Ovary (tissue), 3 donors: ENCODE data around the gene GLTP.

ENCODE experiments used
- CTCF ChIP-seq, 3 donors: fragments of 450-650 bp in 2 of 3; fragments of 200-600 bp in 1 of 3; IDR thresholded peaks; one replicate each; pipeline versions ENCODE4 v1.5.1 to v1.8.0; 2016 to 2022; ENCODE audit warnings: antibody characterized with exemption in 3 of 3, mild to moderate bottlenecking in 1 of 3
- POLR2A ChIP-seq: fragments of 450-650 bp; IDR thresholded peaks from one replicate; pipeline ENCODE4 v1.6.1; 2017; ENCODE audit warnings: antibody characterized with exemption, mild to moderate bottlenecking, moderate library complexity
- donor health status: DM: no; HTN: no; CAD: no.

DNA sequence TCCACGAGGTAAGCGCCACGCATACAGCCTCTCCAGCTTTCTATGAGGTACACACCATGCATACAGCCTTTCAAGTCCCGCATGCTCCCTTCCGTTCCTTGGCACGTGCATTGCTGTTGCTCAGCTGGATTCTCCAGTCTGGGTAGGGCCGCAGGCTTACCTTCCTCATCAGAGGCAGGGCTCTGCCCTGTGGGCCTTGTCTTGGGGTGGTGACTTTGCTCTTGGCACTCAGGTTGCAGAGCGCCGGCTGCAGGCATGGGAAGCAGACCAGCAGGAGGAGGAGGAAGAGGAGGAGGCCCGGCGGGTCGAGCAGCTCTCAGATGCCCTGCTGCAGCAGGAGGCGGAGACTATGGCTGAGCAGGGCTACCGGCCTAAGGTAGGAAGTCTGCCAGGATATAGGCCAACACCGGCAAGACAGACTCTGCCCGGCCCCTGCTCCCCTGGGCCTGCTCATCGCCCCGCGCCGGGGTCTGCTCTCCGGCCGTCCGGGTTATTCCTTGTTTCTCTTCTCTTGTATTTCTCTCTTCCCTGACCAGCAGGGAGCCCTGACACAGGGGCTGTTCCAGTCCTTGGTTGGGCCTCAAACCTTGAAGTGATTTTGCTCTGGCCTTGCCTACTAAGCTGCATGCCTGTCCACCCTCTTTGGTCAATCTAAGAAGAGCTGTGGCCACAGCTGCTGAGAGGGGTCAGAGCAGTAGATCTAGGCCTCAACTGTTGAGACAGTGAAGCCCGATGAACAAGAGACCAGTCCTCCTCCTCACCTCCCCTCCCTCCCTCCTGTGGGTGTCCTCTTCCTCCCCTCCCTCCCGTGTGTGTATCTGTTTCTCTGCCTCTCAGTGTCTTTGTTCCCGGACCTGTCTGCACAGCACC, 35.1 kb upstream of the GLTP start:
- TF ChIP-seq POLR2A (no peak), CTCF (IDR thresholded peaks at IDR 0.05) (no peak)
